C4-2B (cell line): ENCODE results near the gene TMPRSS2.

Experiments
- ZFX ChIP-seq: fragments of 450-650 bp; IDR thresholded peaks from 2 replicates; pipeline ENCODE4 v1.6.1; 2017
- TF ChIP-seq, protein P1 (sequence below): fragments of 450-650 bp; conservative IDR thresholded peaks from 2 replicates; pipeline ENCODE4 v1.5.1; 2017; ENCODE audit warnings: mild to moderate bottlenecking

- TF ChIP-seq, protein P1, sequence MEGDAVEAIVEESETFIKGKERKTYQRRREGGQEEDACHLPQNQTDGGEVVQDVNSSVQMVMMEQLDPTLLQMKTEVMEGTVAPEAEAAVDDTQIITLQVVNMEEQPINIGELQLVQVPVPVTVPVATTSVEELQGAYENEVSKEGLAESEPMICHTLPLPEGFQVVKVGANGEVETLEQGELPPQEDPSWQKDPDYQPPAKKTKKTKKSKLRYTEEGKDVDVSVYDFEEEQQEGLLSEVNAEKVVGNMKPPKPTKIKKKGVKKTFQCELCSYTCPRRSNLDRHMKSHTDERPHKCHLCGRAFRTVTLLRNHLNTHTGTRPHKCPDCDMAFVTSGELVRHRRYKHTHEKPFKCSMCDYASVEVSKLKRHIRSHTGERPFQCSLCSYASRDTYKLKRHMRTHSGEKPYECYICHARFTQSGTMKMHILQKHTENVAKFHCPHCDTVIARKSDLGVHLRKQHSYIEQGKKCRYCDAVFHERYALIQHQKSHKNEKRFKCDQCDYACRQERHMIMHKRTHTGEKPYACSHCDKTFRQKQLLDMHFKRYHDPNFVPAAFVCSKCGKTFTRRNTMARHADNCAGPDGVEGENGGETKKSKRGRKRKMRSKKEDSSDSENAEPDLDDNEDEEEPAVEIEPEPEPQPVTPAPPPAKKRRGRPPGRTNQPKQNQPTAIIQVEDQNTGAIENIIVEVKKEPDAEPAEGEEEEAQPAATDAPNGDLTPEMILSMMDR, result no peak
- TF ChIP-seq ZFX, result no peak
These were observed 47.1 kb upstream of the TMPRSS2 start for GRCh38 chr21:41555057-41555456.
